GM18507 (cell line): Measurements from ENCODE around the gene DROSHA.
"Not testable (repeated sequence)": the region's sequence is repeated elsewhere in the genome, so short reads cannot be mapped to it uniquely, and the experiment has no call there.

ENCODE experiments used
- DNase-seq: peaks from one replicate; pipeline ENCODE4 v3.0.0; 2011; ENCODE audit warnings: low read depth; ENCODE audit not compliant: insufficient read length; ENCODE audit errors: extremely low spot score
- FAIRE-seq: peaks from 2 replicates; lab custom pipeline; 2011; peaks lifted over from hg19 to GRCh38; lab: Jason Lieb, UNC

The DROSHA gene

GRCh38 chr5:31427013-31427723 lies 104.7 kb downstream of the DROSHA start:
- no peak for DNase-seq
- FAIRE-seq, result no peak

DNA sequence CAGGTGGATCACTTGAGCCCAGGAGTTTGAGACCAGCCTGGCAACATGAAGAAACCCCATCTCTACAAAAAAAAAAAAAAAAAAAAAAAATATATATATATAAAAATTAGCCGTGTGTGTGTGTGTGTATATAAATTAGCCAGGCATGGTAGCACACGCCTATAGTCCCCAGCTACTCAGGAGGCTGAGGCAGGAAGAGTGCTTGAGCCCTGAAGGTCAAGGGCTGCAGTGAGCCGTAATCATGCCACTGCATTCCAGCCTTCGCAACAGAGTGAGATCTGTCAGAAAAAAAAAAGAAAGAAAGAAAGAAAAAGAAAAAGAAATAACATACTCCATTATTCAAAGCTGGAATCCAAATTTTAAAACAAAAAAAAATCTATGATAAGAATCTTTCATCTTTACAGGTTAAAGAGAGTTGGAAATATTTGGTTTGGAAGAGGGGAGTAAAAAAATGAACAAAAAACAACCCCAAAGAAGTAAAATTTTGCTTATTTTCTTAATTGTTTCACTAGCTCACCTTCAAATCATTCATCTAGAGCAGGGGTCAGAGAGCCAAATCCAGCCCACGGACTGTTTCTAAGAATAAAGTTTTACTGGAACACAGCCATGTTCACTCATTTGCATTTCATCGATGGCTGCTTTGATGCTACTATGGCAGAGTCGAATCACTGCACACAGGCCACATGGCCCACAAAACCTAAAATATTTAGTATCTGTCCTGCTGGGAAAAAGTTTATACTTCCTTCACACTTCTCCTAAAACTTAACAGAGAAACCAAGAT lies 109.9 kb downstream of the DROSHA start:
- DNase-seq (no peak), FAIRE-seq (no peak)

- DNase-seq, result no peak
- FAIRE-seq, result no peak
Observed at GRCh38 chr5:31417512-31417911, 114.4 kb downstream of the DROSHA start.

DNA sequence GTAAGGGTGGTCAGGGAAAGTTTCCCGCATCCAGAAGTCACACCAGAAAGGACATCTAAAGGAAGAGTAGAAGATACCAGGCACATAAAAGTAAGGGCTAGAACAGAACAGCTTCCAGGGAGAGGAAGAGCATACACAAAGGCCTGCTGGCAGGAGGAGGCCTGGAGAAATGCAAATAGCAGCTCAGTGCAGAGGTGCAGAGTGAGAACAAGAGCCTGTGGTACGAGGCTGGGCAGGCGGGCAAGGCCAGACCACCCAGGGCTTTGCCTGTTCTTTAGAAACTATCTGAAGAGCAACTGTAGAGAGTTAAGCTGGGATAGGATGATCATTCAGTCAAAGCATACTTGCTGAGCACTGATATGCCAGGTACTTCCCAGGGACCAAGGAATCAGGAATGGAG lies 115.3 kb downstream of the DROSHA start:
- FAIRE-seq, result no peak
- DNase-seq, result no peak

DNA sequence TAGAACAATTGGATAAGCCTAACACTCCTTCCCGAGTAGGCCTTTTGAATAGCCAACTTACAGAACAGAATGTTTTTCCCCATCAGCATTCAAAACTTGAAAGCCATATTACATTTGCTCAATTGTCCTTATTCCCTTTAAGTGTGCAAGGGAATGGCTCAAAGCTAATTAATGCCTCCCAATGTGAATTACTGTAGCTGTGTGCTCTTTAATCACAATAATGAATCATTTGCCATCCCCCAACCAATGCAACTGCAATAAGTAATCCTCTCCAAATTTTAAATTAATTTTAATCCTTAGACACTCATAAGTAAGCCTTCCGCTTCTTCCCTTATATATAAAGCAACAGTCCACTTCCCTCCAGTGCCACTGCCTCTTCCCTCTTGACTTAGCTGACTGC lies 115.9 kb downstream of the DROSHA start:
- DNase-seq (no peak), FAIRE-seq (no peak)

GRCh38 chr5:31415009-31415923 lies 116.6 kb downstream of the DROSHA start:
- FAIRE-seq (no peak), DNase-seq (no peak)

DNA sequence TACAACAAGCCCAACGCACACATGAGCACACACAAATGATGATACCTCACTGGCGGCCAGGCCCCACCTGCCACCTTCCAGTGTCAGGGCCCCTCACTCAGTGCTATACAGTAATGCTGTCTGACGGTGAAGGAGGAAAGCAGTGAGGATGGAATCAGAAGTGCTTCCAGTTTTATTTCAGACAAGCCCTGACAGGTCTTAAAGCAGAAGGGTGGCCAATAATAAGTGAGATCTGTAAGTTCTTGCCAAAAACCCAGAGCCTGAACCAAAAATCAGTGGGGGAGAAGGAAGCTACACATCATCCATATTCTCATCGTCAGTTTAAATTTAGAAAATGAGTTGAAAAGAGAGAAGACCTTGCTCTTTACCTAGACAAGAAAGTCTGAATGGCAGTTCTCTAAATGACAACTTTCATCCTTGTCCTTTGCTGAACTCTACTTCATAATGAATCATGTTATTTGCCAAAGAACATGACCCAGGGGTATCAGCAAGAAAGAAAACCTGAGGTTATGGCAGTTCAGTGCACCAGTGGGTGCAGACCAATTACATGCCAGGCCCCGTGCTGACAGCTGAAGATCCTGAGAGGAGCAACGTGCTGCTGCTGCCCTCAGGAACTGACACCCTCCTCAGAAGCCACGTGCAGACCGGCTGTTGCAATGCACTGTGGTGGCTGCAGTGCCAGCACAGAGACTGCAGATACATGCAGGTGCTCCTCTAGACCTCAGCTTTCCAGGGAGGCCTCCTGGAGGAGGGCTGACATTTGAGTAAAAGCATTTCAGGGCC lies 118.7 kb downstream of the DROSHA start:
- no peak for DNase-seq
- FAIRE-seq, result no peak

DNA sequence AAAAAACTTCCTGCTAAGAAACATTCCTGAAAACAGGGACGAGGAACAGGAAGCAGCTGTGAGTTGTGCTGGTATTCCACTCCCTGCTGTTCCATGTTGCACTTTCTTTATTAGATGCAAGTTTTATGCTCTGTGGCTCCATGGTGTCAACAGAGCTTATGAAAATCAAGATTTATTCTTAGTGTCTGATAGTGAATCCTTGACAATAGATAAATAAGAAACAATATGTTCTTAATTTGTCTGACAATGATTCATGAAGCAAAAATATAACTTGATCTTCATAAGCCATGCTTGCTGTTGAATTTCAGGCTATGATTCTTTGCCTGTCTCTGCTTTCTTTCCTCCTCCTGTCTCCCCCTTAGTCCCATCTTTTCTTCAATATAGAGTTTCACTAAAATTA lies 119.6 kb downstream of the DROSHA start:
- DNase-seq (no peak), FAIRE-seq (no peak)

GRCh38 chr5:31410089-31410488 lies 121.8 kb downstream of the DROSHA start:
- DNase-seq (no peak), FAIRE-seq (no peak)

- no peak for DNase-seq
- FAIRE-seq, result no peak
Observed at GRCh38 chr5:31408814-31409213, 123.1 kb downstream of the DROSHA start.

DNA sequence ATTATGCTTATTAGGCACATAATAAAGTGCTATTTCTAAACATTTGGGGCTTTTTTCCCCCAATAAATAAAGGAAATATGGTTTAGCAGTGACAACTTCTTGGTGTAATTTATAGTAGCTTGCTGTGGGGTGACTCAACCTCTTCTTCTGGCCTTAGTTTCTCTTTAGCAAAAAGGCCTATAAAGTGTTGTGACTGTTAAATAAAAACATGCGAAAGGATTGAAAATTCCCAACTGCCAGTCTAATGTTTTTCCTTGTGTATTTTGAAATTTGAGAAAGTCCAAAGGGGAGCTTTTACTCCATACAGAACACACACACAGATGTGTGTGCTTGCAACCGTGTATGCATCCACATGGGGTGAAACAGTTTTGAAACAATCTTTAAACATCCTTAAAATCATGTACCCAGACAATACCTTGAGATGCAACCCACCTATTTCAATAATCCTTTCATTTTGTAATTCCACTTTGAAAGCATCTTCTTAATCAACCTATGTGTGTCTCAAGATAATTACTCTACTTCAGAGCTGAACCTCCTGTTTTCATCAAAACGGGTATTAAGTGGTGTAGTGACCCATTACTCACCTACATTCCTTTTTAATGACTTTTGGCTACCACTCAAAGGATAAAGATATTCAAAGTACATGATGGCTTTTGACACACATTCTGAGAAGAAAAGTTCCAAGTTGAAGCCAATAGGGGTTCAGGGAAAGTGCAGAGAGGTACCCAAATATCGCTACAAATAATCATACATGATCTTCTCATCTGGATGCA lies 123.8 kb downstream of the DROSHA start:
- FAIRE-seq (no peak), DNase-seq (no peak)

DNA sequence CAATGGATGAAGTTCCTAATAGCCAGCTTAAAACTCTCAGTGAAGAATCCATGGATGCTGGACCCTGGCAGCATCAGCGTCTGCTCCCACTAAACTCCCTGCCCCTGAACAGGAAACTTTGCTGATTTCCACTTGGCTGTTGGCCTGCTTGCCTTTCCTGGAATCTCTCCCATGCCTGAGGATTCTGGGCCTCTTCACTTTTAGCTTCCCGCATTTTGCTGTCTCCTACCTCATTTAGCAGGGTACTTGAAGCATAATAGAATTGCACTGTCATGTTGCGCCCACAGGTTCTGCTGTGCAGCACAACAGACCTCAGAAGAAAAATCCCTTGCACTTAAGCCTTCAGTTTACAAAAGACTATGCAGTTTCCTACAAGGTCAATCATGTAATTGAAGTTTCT lies 127.6 kb downstream of the DROSHA start:
- DNase-seq, result no peak
- no peak for FAIRE-seq

DNA sequence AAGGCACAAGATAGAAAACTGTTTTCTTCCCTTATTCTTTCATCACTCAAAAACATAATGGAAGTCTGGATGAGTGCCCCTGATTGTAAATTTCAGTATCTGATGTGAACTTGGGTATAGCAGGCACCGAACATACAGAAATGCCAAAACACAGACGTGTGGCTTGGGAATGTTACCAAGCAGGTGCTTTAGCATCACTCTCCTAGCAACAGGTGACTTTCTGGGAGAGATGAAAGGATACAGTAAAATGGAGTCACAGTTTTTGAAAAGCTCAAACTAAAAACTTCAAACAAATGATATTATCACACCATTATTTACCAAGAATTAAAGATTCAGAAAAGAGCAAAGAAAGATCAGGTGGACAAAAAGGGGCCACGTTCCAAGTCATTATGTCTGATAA lies 130.2 kb downstream of the DROSHA start:
- DNase-seq (no peak), FAIRE-seq (no peak)

- no peak for DNase-seq
- no peak for FAIRE-seq
Observed at GRCh38 chr5:31397926-31398557, 133.9 kb downstream of the DROSHA start.

DNA sequence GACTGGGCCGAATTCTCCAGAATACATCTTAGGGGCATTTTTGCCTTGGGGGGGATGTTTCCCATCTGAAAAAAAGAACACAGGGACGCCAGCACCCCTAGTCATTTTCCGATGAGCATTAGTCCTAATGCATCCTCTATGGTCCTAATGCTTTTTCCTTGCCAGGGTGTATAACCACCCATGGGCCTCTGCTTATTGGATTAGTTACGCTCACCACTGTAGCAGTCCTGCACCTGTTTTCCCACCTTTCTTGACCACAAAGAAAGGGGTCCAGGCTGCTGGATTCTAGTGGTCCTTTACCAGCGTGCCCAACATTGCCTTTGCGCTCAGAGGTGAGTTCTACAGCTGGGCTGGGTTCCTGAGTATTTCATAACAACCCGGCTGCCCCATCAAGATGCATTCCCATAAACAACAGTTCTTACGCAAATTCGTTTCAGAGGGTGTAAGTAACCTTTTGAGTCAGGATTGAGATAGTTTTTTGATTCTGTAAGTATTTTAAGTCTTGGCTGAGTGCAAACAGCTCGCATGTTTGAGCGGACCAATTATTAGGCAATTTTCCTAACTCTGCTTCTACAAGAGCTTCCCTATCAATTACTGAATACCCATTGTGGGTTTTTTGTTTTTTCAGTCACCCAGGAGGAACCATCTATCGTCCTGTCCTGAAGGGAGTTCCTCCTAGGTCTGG lies 135.1 kb downstream of the DROSHA start:
- no peak for FAIRE-seq

GRCh38 chr5:31395450-31396045 lies 136.3 kb downstream of the DROSHA start:
- FAIRE-seq, DNase-seq: not testable (repeated sequence)

More for the DNA sequence above, 135.1 kb downstream of the DROSHA start:
- DNase-seq, result no peak

DNA sequence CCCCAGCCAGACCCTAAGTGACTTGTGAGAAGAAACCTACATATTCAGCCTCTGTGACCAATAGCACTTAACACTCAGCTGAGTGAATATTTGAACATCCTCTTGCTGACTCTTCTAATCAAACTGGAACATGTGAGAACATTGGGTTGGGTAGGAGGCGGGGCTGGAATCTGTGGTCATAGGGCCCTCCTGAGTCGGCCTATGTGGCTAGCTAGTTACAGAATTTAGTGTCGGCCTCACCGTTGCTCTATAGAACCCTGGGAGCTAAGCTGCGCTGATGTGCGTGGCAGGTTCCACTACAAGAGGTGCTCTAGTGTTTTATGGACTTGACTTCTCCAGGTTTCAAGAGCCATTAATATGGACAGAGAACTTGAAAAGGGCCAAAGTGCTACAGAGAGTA lies 138.8 kb downstream of the DROSHA start:
- DNase-seq (no peak), FAIRE-seq (no peak)
